ENCODE data around the gene C15orf39.

- TF ChIP-seq CTCF (IDR thresholded peaks at IDR 0.05) (no peak), POLR2A (IDR thresholded peaks at IDR 0.05) (no peak)
These were observed 32.6 kb downstream of the C15orf39 start for GRCh38 chr15:75234191-75234810.
